ENCODE data around the gene DUOXA1. TPM values are rescaled to one million over a fixed set of nuclear protein-coding genes. Genes with fewer than 3 reads are reported as not detected.

Gene DUOXA1, protein sequence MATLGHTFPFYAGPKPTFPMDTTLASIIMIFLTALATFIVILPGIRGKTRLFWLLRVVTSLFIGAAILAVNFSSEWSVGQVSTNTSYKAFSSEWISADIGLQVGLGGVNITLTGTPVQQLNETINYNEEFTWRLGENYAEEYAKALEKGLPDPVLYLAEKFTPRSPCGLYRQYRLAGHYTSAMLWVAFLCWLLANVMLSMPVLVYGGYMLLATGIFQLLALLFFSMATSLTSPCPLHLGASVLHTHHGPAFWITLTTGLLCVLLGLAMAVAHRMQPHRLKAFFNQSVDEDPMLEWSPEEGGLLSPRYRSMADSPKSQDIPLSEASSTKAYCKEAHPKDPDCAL
- not detected for polyA plus RNA-seq (2013, experiment 1 of 4)
- not detected for polyA plus RNA-seq (2013, experiment 2 of 4)
- not detected for polyA plus RNA-seq (2013, experiment 3 of 4)
- polyA plus RNA-seq (2013, experiment 4 of 4): not detected

DNA sequence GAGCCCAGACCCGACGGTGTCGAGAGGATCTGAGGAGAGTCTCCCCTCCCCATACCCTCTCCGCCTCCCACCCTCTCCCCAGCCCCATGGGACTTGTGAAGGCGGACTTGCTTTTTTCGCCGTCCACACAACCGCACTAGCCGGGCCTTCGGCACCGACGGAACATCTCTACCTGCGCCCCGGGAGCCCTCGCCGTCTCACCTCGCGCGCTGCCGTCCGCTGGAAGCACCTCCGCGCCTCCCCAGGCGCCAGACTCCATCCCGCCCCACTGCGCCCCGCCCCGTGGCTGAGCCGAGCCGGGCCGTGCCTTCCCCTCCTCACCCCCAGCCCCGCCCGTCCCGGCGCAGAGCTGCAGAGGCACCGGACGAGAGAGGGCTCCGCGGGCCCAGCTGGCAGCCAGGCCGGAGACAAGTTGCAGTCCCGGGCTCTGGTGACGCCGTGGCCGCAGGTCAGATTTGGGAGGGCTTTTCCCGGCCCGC is at the start of gene DUOXA1, which contains the start of gene DUOX1:
TSS of gene DUOXA1 (minus strand) at position 229 of the 479 bp plus-strand sequence. CDS start 6,865 bp downstream, outside the sequence.
TSS of gene DUOX1 (plus strand) at position 344 of the 479 bp plus-strand sequence. CDS start 1,973 bp downstream, outside the sequence.
- Histone ChIP-seq H3K9me3 (ENCODE audit: control insufficient read depth, low read length) (no peaks in the 10 kb centered on the region), H3K27me3 (ENCODE audit: control insufficient read depth, insufficient read depth, low read length, poor library complexity, severe bottlenecking) (peaks cover 100% of the 10 kb centered on the region), H3K4me1 (ENCODE audit: control insufficient read depth, insufficient read depth, low read length) (no peaks in the 10 kb centered on the region), H3K4me3 (ENCODE audit: insufficient read depth, low read depth, low read length) (peak within 1 kb of the TSS; percentile 16), H3K27ac (ENCODE audit: insufficient read depth, low read depth, low read length, poor library complexity, severe bottlenecking) (no peak within 1 kb of the TSS), H3K36me3 (ENCODE audit: control insufficient read depth, insufficient read depth, low read length) (no peaks in the 10 kb centered on the region)
- 3 to 4% methylated on average over 46 of the region's 46 CpGs for WGBS, 2 experiments

DNA sequence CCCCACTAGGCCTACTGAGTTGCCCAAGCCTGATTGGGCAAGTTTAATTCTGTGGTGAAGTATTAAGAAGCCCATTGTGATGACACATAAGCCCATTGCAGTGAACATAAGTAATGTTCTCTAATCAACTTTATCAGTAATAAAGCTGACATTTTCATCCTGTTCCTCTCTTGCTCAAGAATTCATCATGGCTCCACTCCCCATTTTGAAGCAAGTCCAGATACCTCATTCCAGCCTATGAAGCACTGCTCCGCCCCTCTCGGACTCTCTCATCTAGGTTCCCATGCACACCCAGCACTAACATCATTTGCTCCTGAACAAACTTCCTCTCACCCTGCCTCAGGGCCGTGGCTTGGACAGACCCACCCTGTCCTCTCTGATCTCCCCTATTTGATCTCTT is 47.6 kb upstream of the DUOXA1 start:
- Histone ChIP-seq H3K27ac (ENCODE audit: insufficient read depth, low read depth, low read length, poor library complexity, severe bottlenecking) (no peak overlapping the region), H3K4me3 (ENCODE audit: insufficient read depth, low read depth, low read length) (no peak overlapping the region), H3K9me3 (ENCODE audit: control insufficient read depth, low read length) (no peaks in the 10 kb centered on the region), H3K4me1 (ENCODE audit: control insufficient read depth, insufficient read depth, low read length) (peaks cover 5% of the 10 kb centered on the region), H3K27me3 (ENCODE audit: control insufficient read depth, insufficient read depth, low read length, poor library complexity, severe bottlenecking) (no peaks in the 10 kb centered on the region), H3K36me3 (ENCODE audit: control insufficient read depth, insufficient read depth, low read length) (peaks cover 8% of the 10 kb centered on the region)
- 93 to 95% methylated on average over 3 of the region's 3 CpGs for WGBS, 2 experiments

DNA sequence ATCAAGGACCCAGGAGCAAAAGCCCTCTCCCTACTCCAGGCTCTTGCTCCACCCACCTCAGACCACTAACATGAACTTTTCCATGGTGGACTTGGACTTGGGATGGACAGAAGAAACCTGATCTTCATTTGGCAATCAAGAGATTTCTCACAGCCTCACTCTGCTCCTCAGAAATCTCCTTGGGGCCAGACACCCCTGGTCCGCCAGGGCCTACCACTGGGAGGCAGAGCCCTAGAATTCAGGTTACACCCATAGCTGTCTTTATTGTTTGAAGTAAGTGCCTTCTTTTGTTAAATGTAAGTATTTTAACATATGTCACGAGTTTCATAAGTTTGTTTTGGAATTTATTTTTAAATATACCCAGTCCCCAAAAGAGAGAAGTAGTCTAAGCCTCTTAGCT is 44.9 kb upstream of the DUOXA1 start:
- Histone ChIP-seq H3K9me3 (ENCODE audit: control insufficient read depth, low read length) (no peaks in the 10 kb centered on the region), H3K36me3 (ENCODE audit: control insufficient read depth, insufficient read depth, low read length) (peaks cover 18% of the 10 kb centered on the region), H3K27ac (ENCODE audit: insufficient read depth, low read depth, low read length, poor library complexity, severe bottlenecking) (no peak overlapping the region), H3K4me3 (ENCODE audit: insufficient read depth, low read depth, low read length) (no peak overlapping the region), H3K27me3 (ENCODE audit: control insufficient read depth, insufficient read depth, low read length, poor library complexity, severe bottlenecking) (no peaks in the 10 kb centered on the region), H3K4me1 (ENCODE audit: control insufficient read depth, insufficient read depth, low read length) (peaks cover 5% of the 10 kb centered on the region)
- WGBS, 2 experiments: 89 to 100% methylated on average over 1 to 2 of the region's 2 CpGs

DNA sequence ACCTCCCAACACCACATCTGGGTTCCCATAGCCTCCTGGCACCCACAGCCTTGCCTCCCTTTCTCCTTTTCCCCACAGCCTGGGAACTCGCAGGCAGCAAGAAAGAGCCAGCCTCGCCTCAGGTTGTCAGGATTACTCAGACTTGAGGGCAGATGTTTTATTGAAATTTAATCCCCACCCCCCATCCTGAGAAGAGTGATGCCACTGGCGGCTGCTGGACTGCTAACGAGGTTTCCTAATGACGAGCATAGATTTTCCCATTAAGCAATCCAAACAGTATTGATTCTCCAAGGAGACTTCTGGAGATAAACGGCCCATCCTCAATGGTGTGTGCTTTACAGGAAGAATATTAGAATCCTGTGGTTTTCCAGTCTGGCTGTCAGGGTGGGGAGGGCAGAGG is 44.4 kb upstream of the DUOXA1 start:
- H3K4me3 ChIP-seq (ENCODE audit: insufficient read depth, low read depth, low read length): no peak overlapping the region
- H3K27ac ChIP-seq (ENCODE audit: insufficient read depth, low read depth, low read length, poor library complexity, severe bottlenecking): no peak overlapping the region
- H3K36me3 ChIP-seq (ENCODE audit: control insufficient read depth, insufficient read depth, low read length): peaks cover 18% of the 10 kb centered on the region
- H3K4me1 ChIP-seq (ENCODE audit: control insufficient read depth, insufficient read depth, low read length): peaks cover 5% of the 10 kb centered on the region
- H3K27me3 ChIP-seq (ENCODE audit: control insufficient read depth, insufficient read depth, low read length, poor library complexity, severe bottlenecking): no peaks in the 10 kb centered on the region
- no peaks in the 10 kb centered on the region for H3K9me3 ChIP-seq (ENCODE audit: control insufficient read depth, low read length)
- 96 to 99% methylated on average over 6 of the region's 6 CpGs for WGBS, 2 experiments

DNA sequence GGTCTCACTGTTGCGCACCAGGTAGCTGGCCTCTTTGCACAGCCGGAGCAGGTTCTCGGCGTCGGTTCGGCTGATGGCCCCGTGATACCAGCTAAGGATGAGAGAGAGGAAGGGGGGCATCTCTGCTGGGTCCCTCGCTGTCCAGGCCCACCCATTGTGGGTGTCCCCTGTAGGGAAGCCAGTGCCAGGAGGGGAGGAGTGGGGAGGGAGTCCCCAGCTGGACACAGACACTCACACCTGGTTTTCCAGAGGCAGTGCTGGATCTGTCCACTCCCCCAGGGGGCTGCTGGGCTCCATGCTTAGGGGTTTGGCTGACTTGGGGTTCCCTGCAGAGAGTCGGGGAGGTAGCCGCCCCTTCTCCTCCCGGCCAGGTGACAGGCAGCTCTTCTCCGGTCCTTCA is 42.2 kb upstream of the DUOXA1 start:
- Histone ChIP-seq H3K27ac (ENCODE audit: insufficient read depth, low read depth, low read length, poor library complexity, severe bottlenecking) (no peak overlapping the region), H3K4me1 (ENCODE audit: control insufficient read depth, insufficient read depth, low read length) (peaks cover 5% of the 10 kb centered on the region), H3K4me3 (ENCODE audit: insufficient read depth, low read depth, low read length) (no peak overlapping the region), H3K9me3 (ENCODE audit: control insufficient read depth, low read length) (no peaks in the 10 kb centered on the region), H3K36me3 (ENCODE audit: control insufficient read depth, insufficient read depth, low read length) (peaks cover 15% of the 10 kb centered on the region), H3K27me3 (ENCODE audit: control insufficient read depth, insufficient read depth, low read length, poor library complexity, severe bottlenecking) (no peaks in the 10 kb centered on the region)
- WGBS, 2 experiments: 94 to 96% methylated on average over 12 of the region's 12 CpGs

DNA sequence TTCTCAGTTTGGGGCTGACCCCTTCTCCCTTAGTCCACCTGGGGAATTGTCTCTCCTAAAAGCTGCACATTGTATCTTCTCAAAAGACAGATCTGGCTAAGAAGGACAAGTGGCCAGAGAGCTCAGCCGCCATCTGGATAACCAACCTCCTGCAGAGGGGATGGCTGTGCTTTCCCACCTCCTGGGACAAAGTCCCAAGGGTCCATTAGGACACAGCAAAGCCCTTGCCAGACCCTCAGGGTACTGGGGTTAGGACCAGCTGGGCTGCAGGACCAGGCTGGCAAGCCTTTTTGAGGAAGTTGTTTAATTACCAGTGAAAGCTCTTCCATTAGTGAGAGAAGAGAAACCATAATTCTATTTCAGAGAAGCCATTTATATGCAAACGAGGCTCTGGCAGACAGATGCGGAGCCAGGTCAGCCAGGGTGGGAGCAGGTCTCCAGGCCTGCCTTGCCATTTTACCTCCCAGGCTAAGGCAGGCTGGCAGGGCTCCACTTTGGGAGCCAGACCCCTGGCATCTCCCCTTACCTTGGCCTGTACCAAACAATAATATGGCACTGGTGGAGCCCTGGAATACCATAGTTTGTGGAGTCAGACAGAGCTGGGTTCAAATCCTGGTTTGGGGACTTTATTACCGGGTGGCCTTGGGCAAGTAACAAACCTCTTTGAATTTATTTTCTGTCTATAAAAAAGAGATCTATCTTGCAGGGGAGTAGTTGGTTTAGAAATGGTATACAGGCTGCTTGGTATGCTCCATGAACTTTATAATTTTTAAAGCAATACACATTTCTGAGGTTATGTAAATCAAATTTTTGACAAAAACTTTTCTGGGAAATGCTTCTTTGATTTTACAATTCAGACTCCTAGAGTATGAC is 40.2 kb upstream of the DUOXA1 start:
- WGBS, 2 experiments: 54 to 56% methylated on average over 4 of the region's 4 CpGs
- Histone ChIP-seq H3K4me3 (ENCODE audit: insufficient read depth, low read depth, low read length) (no peak overlapping the region), H3K27me3 (ENCODE audit: control insufficient read depth, insufficient read depth, low read length, poor library complexity, severe bottlenecking) (no peaks in the 10 kb centered on the region), H3K27ac (ENCODE audit: insufficient read depth, low read depth, low read length, poor library complexity, severe bottlenecking) (no peak overlapping the region), H3K9me3 (ENCODE audit: control insufficient read depth, low read length) (no peaks in the 10 kb centered on the region), H3K36me3 (ENCODE audit: control insufficient read depth, insufficient read depth, low read length) (peaks cover 15% of the 10 kb centered on the region), H3K4me1 (ENCODE audit: control insufficient read depth, insufficient read depth, low read length) (peaks cover 13% of the 10 kb centered on the region)

DNA sequence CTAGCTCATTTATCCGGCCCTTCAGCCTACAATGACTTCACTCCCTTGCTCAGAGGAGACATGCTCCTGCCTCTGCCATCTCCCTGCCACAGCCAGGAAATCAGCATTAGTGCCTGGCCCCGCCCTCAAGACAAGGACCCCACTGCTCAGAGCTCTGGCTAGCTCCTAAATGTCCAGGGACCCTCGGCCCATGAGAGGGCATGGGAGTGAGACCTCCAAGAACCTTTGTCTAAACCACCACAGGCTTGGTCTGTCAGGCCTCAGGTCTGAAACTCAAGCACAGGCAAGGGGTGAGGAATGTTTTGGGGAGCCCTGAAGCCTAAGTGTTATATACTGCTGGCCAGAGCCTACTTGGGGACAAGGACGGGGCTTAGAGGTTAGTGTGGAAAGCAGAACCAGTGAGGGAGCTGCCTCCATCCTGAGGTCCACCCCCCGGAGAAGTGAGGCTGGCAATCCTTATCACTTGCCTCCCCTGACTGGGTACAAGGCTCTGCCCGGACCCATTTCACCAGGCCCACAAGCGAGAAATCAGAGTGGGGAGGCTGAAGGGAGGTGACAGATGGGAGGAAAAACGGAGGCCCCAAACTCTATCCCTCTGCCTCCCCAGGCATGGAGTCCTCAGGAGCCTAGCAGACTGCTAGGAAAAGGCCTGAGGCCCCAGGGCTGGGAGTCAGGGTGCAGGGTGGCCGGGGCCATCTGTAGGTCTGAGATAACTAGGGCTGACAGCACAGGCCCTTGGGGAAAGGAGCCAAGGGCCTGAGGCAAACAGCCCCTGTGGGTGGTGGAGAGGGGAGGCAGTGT is 39.3 kb upstream of the DUOXA1 start:
- Histone ChIP-seq H3K4me3 (ENCODE audit: insufficient read depth, low read depth, low read length) (no peak overlapping the region), H3K9me3 (ENCODE audit: control insufficient read depth, low read length) (no peaks in the 10 kb centered on the region), H3K4me1 (ENCODE audit: control insufficient read depth, insufficient read depth, low read length) (peaks cover 13% of the 10 kb centered on the region), H3K27me3 (ENCODE audit: control insufficient read depth, insufficient read depth, low read length, poor library complexity, severe bottlenecking) (no peaks in the 10 kb centered on the region), H3K36me3 (ENCODE audit: control insufficient read depth, insufficient read depth, low read length) (peaks cover 15% of the 10 kb centered on the region), H3K27ac (ENCODE audit: insufficient read depth, low read depth, low read length, poor library complexity, severe bottlenecking) (no peak overlapping the region)
- WGBS, 2 experiments: 91 to 94% methylated on average over 9 of the region's 9 CpGs

DNA sequence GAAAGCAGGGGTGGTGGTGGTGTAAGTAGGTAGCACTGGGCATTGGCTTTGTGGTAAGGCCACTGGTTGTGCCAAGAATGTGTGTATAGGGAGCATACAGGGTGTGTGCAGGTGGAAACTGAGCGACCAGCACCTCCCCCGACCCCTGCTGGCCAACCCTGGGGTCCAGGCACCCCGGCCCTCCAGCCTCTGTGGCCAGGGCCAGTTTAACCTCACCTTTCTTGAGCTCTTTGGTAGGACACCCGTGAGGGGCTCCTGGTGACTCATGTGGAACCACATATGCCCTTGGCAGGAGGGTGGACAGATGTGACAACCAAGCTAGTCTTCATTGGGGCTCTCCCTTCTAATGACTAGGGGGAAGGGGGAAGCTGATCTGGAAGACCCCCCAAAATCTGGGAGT is 38.6 kb upstream of the DUOXA1 start:
- 93 to 96% methylated on average over 4 of the region's 4 CpGs for WGBS, 2 experiments
- H3K27me3 ChIP-seq (ENCODE audit: control insufficient read depth, insufficient read depth, low read length, poor library complexity, severe bottlenecking): no peaks in the 10 kb centered on the region
- no peak overlapping the region for H3K4me3 ChIP-seq (ENCODE audit: insufficient read depth, low read depth, low read length)

DNA sequence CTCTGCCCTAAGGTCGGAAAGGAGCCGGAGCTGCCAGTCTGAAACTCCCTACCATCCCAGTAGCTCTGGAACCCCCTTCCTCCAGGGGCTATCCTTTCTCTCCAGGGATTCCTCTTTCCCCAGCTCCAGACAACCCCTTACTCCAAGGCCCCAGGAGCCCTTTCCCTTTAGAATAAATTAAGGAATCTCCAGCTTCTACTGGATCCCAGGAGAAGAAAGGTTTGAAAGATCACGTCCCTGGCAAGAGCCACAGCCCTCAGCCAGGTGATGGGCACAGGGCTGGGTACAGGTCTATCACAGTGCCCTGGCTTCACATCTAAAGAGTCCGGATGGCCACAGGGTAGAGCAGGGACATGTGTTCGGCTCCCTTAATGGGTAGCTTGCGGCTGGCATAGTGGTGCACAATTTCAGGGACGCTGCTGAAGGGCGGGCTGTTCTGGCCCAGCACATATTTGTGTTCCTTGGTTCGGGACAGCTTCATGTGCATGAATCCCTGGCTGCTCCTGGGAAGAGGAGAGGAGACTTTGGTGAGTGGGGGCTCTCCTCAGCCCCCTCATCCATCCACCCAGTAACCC is 38.0 kb upstream of the DUOXA1 start:
- Histone ChIP-seq H3K27me3 (ENCODE audit: control insufficient read depth, insufficient read depth, low read length, poor library complexity, severe bottlenecking) (no peaks in the 10 kb centered on the region), H3K36me3 (ENCODE audit: control insufficient read depth, insufficient read depth, low read length) (peaks cover 11% of the 10 kb centered on the region), H3K27ac (ENCODE audit: insufficient read depth, low read depth, low read length, poor library complexity, severe bottlenecking) (peak overlapping the region; percentile 95), H3K9me3 (ENCODE audit: control insufficient read depth, low read length) (no peaks in the 10 kb centered on the region), H3K4me3 (ENCODE audit: insufficient read depth, low read depth, low read length) (peak overlapping the region; percentile 47), H3K4me1 (ENCODE audit: control insufficient read depth, insufficient read depth, low read length) (peaks cover 9% of the 10 kb centered on the region)
- 73 to 74% methylated on average over 9 of the region's 9 CpGs for WGBS, 2 experiments

More for the DNA sequence above, 38.6 kb upstream of the DUOXA1 start:
- Histone ChIP-seq H3K27ac (ENCODE audit: insufficient read depth, low read depth, low read length, poor library complexity, severe bottlenecking) (no peak overlapping the region), H3K4me1 (ENCODE audit: control insufficient read depth, insufficient read depth, low read length) (peaks cover 13% of the 10 kb centered on the region), H3K9me3 (ENCODE audit: control insufficient read depth, low read length) (no peaks in the 10 kb centered on the region), H3K36me3 (ENCODE audit: control insufficient read depth, insufficient read depth, low read length) (peaks cover 12% of the 10 kb centered on the region)
